Stimulated activated CD4-positive, alpha-beta T cell treated with anti-CD3 and anti-CD28 coated beads, Interleukin-4, amount 100 ng/mL, for 24 hours (primary cell): ENCODE data around the gene ASPHD1.

Source experiments
- DNase-seq: peaks from one replicate; pipeline ENCODE4 v3.0.0-alpha.2; 2020

ASPHD1 gene

GRCh38 chr16:29943846-29944799 is 43.8 kb downstream of the ASPHD1 start:
- DNase-seq: no peak

GRCh38 chr16:29947897-29948296 is 47.6 kb downstream of the ASPHD1 start:
- DNase-seq: no peak

GRCh38 chr16:29950806-29951461 is 50.6 kb downstream of the ASPHD1 start:
- no peak for DNase-seq

DNA sequence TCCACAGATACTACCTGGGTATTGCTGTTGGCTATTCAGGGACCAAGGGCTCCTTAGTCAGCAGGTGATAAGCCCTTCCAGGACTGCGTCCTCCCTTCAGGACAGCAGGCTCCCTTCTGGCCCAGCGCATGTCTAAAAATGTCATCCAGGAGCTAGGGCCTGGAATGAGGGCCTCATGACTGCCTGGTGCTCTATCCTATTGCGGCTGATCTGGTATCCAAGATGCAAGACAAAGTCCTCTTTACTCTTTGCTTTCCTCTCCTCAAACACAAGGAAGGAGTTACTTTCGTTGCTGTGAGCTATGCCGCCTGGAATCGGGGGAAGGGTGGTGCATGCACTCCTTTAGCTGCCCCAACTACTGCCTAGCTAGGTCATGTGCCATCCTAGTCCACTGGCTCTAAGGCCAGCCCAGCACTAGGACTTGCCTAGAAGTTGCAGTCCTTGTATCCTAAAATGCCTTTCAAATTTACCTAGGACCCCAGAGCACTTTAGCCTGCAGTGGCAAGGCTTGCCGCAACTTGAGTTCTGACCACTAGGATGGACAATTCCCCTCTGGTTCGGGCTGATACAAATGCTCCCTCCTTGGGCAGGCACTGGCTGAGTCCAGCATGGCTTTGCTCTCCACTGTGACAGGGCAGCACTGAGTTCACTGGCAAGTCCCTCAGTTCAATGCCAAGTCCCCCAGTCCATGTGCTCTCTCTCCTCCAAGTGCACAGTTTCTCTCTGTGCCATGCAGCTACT is 51.5 kb downstream of the ASPHD1 start:
- DNase-seq: no peak
